GM18861 (cell line): ENCODE data around the gene GALNT5.
"Not testable (repeated sequence)": the region's sequence is repeated elsewhere in the genome, so short reads cannot be mapped to it uniquely, and the experiment has no call there.

Experiments
- ATAC-seq: cut with Tn5 transposase; IDR thresholded peaks from one replicate; pipeline ENCODE4 v1.9.1; 2021; ENCODE audit not compliant: unreplicated experiment

GALNT5 gene

GRCh38 chr2:157326698-157327097 lies 69.2 kb downstream of the GALNT5 start:
- ATAC-seq = no peak

GRCh38 chr2:157327200-157327599 lies 69.7 kb downstream of the GALNT5 start:
- ATAC-seq = no peak

- ATAC-seq = peak; percentile 96
Observed at GRCh38 chr2:157327621-157328500, 70.4 kb downstream of the GALNT5 start.

DNA sequence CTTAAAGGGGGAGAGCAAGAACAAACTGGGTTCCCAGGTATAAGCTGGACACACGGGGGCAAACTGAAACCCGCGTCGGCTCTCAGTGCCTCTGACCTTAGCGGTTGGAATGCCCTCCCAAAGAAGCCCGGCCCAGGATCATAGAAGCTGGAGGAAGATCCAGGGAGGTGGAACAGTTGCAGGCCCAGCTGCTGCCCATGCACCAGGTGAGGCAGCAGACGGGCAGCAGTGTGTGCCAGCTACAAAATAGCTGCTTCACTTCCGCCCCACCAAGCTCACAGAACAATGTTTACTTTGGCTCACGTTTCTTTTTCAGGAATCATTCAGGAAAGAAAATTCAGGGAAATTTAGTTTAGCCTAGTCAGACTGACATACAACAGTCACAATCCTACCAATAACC lies 72.0 kb downstream of the GALNT5 start:
- no peak for ATAC-seq

- ATAC-seq = no peak
Observed at GRCh38 chr2:157333304-157334047, 76.0 kb downstream of the GALNT5 start.

DNA sequence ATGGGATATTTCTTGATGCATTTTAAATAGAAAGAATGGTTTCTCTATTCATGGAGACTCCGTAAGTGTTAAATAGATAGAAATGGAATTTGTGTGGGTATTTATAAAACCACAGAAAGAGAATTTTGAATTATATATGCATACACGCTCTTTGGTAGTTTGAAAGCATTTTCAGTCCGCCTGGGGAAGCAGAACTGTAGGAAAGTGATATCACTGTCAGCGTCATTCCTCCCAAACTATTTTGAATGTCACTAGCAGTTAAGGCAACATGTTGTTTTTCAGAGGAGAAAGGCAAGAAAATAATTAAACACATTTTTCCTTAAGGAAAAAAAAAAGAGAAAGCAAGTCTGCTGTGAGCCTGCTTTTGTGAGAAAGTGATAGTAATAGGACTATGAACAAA lies 76.8 kb downstream of the GALNT5 start:
- ATAC-seq = no peak

DNA sequence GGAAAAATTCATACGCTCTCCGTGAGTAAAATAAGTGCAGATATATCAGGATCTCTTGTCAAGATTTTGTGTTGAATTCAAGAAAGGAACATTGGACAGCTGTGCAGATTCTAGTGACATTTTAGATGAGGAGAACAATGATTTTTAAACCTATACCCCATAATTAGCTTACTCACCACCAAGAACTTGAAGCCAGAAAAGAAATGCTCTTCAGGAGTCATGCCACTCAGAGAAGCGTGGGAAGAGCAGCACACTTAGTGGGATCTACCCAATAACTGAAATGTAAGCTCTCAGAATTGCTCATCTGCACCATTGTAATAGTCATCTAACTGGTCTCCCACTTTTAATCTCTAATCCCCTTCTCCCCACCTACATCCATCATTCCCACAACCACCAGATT lies 77.3 kb downstream of the GALNT5 start:
- ATAC-seq = no peak

GRCh38 chr2:157336137-157337010 lies 78.9 kb downstream of the GALNT5 start:
- ATAC-seq = peak; percentile 54

DNA sequence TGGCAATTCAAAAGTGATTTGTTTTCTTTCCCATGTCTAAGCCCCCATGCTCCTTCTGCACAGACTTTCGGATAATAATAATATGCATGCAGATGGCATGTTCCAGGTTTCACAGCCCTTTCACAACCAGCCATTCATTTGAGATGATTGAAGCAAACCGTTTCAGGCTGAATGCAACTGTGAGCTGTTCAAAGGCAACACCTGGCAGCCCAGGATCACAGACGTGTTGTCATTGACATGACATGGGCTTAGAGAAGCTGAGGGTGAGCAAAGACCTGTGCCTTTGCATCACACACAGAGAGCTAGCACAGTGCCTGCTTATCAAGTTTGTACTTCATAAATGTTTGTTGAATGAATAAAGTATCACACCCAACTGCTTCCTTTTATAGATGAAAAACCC lies 80.5 kb downstream of the GALNT5 start:
- ATAC-seq = no peak

DNA sequence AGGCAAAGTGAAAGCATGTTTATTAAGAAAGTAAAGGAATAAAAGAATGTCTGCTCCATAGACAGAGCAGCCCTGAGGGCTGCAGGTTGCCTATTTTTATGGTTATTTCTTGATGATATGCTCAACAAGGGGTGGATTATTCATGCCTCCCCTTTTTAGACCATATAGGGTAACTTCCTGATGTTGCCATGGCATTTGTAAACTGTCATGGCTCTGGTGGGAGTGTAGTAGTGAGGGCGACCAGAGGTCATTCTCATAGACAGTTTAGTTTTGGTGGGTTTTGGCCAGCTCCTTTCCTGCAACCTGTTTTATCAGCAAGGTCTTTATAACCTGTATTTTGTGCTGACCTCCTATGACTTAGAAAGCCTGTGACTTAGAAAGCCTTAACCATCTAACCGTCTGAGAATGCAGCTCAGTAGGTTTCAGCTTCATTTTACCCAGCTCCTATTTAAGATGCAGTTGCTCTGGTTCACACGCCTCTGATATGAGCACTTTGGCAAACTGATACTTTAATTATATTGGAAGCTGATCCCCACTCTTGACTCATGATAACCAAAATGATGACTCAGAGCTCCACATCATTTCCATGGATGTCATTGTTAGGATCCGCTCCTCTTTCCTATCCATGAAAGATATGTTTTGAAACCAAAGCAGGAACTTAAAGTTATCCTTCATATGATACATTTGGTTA lies 82.6 kb downstream of the GALNT5 start:
- no peak for ATAC-seq

GRCh38 chr2:157341381-157341780 lies 83.9 kb downstream of the GALNT5 start:
- ATAC-seq = not testable (repeated sequence)

DNA sequence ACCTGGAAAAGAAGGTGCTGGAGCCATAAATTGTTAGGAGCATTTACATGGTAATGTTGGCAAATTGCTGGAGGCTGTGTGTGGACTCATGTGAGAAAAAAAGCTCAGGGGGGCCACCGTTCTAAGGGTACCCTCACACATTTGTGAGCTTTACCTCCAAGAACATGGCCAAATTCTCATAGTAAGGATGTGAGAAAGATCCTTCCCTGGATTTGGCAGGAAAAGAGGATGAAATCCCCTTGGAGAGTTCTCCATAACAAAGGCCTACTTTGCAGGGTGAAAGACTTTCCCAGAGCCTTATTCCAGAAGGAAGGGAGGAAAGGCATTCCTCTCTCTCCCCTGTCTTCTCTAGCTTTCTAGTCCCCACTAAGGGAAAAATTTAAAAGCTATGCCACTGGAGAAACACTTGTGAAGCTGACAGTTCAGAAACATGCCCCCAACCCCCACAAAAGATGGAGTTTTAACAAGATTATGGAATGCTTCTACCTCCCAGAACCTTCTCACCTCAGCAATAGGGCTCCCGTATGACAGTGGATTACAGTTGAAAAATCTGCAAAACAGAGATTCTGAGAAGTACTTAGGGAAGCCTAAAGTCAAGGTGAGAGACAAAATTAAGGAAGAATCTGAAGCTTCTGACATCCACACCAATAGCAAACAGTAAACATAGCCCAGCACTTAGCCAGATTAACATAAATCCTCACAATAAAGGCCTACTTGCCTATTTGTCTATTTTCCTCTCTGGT lies 88.3 kb downstream of the GALNT5 start:
- no peak for ATAC-seq

- ATAC-seq = no peak
Observed at GRCh38 chr2:157348291-157348921, 90.9 kb downstream of the GALNT5 start.

DNA sequence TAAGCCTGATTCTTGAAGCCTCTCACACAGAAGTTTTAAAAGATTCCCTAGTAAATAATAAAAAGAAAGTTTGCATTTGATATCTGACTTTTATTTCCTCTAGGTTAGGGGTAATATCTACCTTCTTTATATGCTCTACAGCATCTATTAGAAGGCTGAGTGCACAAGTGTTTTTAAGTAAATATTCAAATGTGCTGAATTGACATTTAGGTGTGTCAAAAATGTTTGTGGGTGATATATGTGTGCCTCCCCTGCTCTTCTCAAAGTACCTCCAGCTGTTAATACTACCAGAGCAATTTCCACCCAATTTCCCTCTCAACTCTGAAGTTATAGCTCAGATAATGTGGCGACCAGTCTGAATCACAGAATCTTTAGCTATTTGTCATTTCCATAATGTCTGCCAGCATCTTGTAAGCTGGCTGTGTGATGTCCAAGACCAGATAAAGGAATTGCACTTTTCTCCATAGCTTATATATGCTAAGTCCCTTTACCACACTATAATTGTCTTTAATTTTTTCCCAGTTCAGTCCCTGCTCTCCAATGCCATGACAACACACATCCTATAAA lies 92.5 kb downstream of the GALNT5 start:
- no peak for ATAC-seq

- ATAC-seq = no peak
Observed at GRCh38 chr2:157355618-157356017, 98.1 kb downstream of the GALNT5 start.

DNA sequence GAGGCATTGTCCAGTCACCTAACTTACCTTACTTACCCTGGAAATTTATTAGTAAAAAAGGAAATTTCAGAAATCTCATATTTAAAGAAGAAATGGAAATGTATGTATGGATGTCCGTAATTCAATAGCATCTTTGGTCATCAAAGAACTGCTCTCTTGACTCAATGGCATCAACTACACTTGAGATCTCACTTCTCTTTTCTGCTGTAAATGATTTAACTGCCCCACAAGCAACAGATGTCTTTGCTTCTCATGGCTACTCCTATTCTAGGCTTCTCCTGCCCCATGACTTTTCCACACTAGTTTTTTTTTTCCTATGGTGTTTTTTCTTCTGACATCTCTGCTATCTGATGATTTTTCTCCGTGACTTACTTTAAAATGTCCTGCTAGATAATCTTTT lies 102.1 kb downstream of the GALNT5 start:
- peak; percentile 29 for ATAC-seq

- no peak for ATAC-seq
Observed at GRCh38 chr2:157361526-157361925, 104.0 kb downstream of the GALNT5 start.

GRCh38 chr2:157362627-157363026 lies 105.1 kb downstream of the GALNT5 start:
- no peak for ATAC-seq

- ATAC-seq = peak; percentile 65
Observed at GRCh38 chr2:157363612-157364101, 106.2 kb downstream of the GALNT5 start.
